AG04450 (cell line): ENCODE results near the gene NUDT3. TPM values are rescaled to one million over a fixed set of nuclear protein-coding genes. Genes with fewer than 3 reads are reported as not detected.

ENCODE experiments used
- CTCF ChIA-PET: fragments of 300-600, 350-600 bp; formaldehyde crosslinking; extraction: SDS; loops from one replicate; lab custom pipeline; 2022; ENCODE audit warnings: antibody characterized with exemption, inconsistent platforms; lab: Charles Lee
- POLR2A ChIA-PET: fragments of 350-600 bp; formaldehyde crosslinking; extraction: SDS; loops from one replicate; lab custom pipeline; 2021; ENCODE audit warnings: antibody characterized with exemption, inconsistent platforms; lab: Yijun Ruan, JAX
- DNase-seq: peaks from one replicate; pipeline ENCODE4 v3.0.0-alpha.2; 2011; ENCODE audit warnings: low read depth, low spot score
- H3K27ac ChIP-seq: one replicate; pipeline ENCODE4 v1.5.1; 2012; ENCODE audit warnings: low read depth, low read length, control low read depth
- H3K27me3 ChIP-seq: one replicate; pipeline ENCODE4 v1.6.0; 2012; ENCODE audit warnings: low read length; ENCODE audit not compliant: control insufficient read depth, insufficient read depth
- H3K4me3 ChIP-seq: 2 replicates; pipeline ENCODE4 v1.5.1; 2011; ENCODE audit warnings: mild to moderate bottlenecking, low read depth, low read length, control low read depth
- H3K9me3 ChIP-seq: 2 replicates; pipeline ENCODE4 v1.5.1; 2012; ENCODE audit warnings: low read length; ENCODE audit not compliant: control insufficient read depth, insufficient read depth
- CTCF ChIP-seq: IDR thresholded peaks from 2 replicates; pipeline ENCODE4 v1.5.1; 2011; ENCODE audit warnings: low read depth, low read length, control low read depth, inconsistent platforms
- polyA plus RNA-seq: library from polyadenylated mRNA; depleted of rRNA; stranded (reverse); fragments of >200 nt; gene quantifications from 2 replicates; pipeline ENCODE4 v1.2.3, GENCODE V29; 2011

Gene NUDT3
- polyA plus RNA-seq, 1 experiment = 26.7 TPM

GRCh38 chr6:34281702-34282334, 110.7 kb downstream of the NUDT3 start:
- DNase-seq = no peak
- no peak overlapping the region for H3K27ac ChIP-seq
- ChIA-PET POLR2A (no interaction called here), CTCF (interaction anchor here (3.4 kb wide), 1 partner anchor 32 kb away, joined by 8 read pairs; no protein-coding TSS in a partner anchor)
- H3K4me3 ChIP-seq = no peak overlapping the region
- no peaks in the 10 kb centered on the region for H3K27me3 ChIP-seq
- no peak for TF ChIP-seq CTCF
- H3K9me3 ChIP-seq = no peaks in the 10 kb centered on the region; the same call in 1 of the 2 replicates

GRCh38 chr6:34280216-34280615, 112.3 kb downstream of the NUDT3 start:
- no peak for DNase-seq
- Histone ChIP-seq H3K27ac (no peak overlapping the region), H3K27me3 (no peaks in the 10 kb centered on the region), H3K9me3 (no peaks in the 10 kb centered on the region; the same call in 1 of the 2 replicates), H3K4me3 (no peak overlapping the region)
- POLR2A ChIA-PET = no interaction called here
- CTCF ChIA-PET = interaction anchor here (0.8 kb wide), 1 partner anchor 31 kb away, joined by 4 read pairs; no protein-coding TSS in a partner anchor
- no peak for TF ChIP-seq CTCF

GRCh38 chr6:34278833-34279232, 113.6 kb downstream of the NUDT3 start:
- CTCF ChIA-PET = no interaction called here

GRCh38 chr6:34277763-34278112, 114.7 kb downstream of the NUDT3 start:
- no peak for TF ChIP-seq CTCF
- ChIA-PET CTCF (interaction anchor here (0.6 kb wide), 1 partner anchor 153 kb away, joined by 3 read pairs; no protein-coding TSS in a partner anchor), POLR2A (no interaction called here)

More at GRCh38 chr6:34278833-34279232, 113.6 kb downstream of the NUDT3 start:
- TF ChIP-seq CTCF = no peak
- Histone ChIP-seq H3K27ac (no peak overlapping the region), H3K9me3 (no peaks in the 10 kb centered on the region), H3K27me3 (no peaks in the 10 kb centered on the region), H3K4me3 (no peak overlapping the region)
- POLR2A ChIA-PET = no interaction called here
- DNase-seq = no peak

GRCh38 chr6:34276881-34277762, 115.3 kb downstream of the NUDT3 start:
- no peak for TF ChIP-seq CTCF
- no peak for DNase-seq
- Histone ChIP-seq H3K27ac (no peak overlapping the region), H3K9me3 (no peaks in the 10 kb centered on the region), H3K4me3 (no peak overlapping the region), H3K27me3 (no peaks in the 10 kb centered on the region)
- ChIA-PET CTCF (interaction anchor here (0.6 kb wide), 1 partner anchor 153 kb away, joined by 3 read pairs; no protein-coding TSS in a partner anchor), POLR2A (no interaction called here)

More at GRCh38 chr6:34277763-34278112, 114.7 kb downstream of the NUDT3 start:
- no peak for DNase-seq
- Histone ChIP-seq H3K27ac (no peak overlapping the region), H3K4me3 (no peak overlapping the region), H3K9me3 (no peaks in the 10 kb centered on the region), H3K27me3 (no peaks in the 10 kb centered on the region)
